Activated CD4-positive, alpha-beta memory T cell treated with anti-CD3 and anti-CD28 coated beads, Interleukin-2, amount 10 ng/mL, durations not matched to agents 7 days and 5 days (primary cell): Measurements from ENCODE around the gene CENPM. TPM values are rescaled to one million over a fixed set of nuclear protein-coding genes. Genes with fewer than 3 reads are reported as not detected.
"Not testable (repeated sequence)": the region's sequence is repeated elsewhere in the genome, so short reads cannot be mapped to it uniquely, and the experiment has no call there.

ENCODE experiments used
- CTCF ChIA-PET: fragments of 350-600 bp; sonication (Branson Sonifier 250); formaldehyde crosslinking; loops from one replicate; lab custom pipeline; 2021; ENCODE audit warnings: antibody characterized with exemption, inconsistent platforms; lab: Charles Lee
- POLR2A ChIA-PET: fragments of 350-600 bp; sonication (Branson Sonifier 250); formaldehyde crosslinking; loops from one replicate; lab custom pipeline; 2021; ENCODE audit warnings: antibody characterized with exemption; lab: Charles Lee
- DNase-seq: peaks from one replicate; pipeline ENCODE4 v3.0.0-alpha.2; 2020
- H3K27ac Mint-ChIP-seq: one replicate; pipeline ENCODE4 v1.8.0; 2021; ENCODE audit warnings: mild to moderate bottlenecking, mixed read lengths
- H3K27me3 Mint-ChIP-seq: one replicate; pipeline ENCODE4 v1.8.0; 2021; ENCODE audit warnings: mixed read lengths
- H3K36me3 Mint-ChIP-seq: one replicate; pipeline ENCODE4 v1.8.0; 2021; ENCODE audit warnings: low read depth, mixed read lengths
- H3K4me1 Mint-ChIP-seq: one replicate; pipeline ENCODE4 v1.8.0; 2021; ENCODE audit warnings: mixed read lengths
- H3K4me3 Mint-ChIP-seq: one replicate; pipeline ENCODE4 v1.8.0; 2021; ENCODE audit warnings: mild to moderate bottlenecking, mixed read lengths
- H3K9me3 Mint-ChIP-seq: one replicate; pipeline ENCODE4 v1.8.0; 2021; ENCODE audit warnings: mixed read lengths
- total RNA-seq, 2 experiments: library from RNA; stranded (reverse); gene quantifications; one replicate each; pipeline ENCODE4 v1.2.3, GENCODE V29; 2021

Gene CENPM
- total RNA-seq, 2 experiments from 2014 or later, result 71.8 to 81.2 TPM

DNA sequence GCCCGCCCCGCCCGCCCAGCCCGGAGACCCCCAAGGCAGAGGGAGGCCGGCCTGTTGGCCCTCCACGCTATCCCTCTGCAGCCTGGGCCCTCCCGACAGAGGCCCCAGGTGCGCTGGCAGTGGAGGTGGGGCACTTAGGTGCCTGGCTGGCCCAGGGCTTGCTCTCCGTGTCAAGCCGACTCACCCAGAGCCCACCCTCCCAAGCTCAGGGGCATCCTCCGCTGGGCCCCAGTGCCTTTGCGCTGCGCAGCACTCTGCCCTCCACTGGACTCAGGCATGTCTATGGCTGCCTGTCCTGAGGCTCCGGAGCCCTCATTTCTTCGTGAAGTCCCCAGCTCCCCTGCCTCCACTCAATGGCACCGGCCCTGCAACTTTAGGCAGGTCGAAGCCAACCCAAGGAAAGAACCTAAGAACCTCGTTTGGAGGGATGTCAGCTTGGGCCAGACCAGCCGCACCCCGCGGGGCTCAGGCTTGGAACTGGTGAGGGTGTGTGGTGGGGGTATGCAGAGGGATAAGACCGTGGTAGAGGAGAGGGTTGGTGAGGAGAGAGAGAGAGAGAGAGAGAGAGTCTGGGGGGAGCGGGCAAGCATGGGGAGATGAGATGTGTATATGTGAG lies 11.1 kb upstream of the CENPM start:
- ChIA-PET POLR2A (interaction anchor here (2.5 kb wide), 1 partner anchor 12 kb away, joined by 7 read pairs; the partner anchor contains the start of gene CENPM), CTCF (interaction anchor here (0.9 to 2.4 kb wide), 2 partner anchors 11 to 261 kb away, joined by 3 to 17 read pairs; partner anchors contain the start of gene CENPM)
- DNase-seq, result no peak
- Mint-ChIP-seq H3K36me3 (no peaks in the 10 kb centered on the region), H3K9me3 (no peaks in the 10 kb centered on the region), H3K27me3 (no peaks in the 10 kb centered on the region), H3K4me3 (no peak overlapping the region), H3K4me1 (peaks cover 4% of the 10 kb centered on the region), H3K27ac (no peak overlapping the region)

DNA sequence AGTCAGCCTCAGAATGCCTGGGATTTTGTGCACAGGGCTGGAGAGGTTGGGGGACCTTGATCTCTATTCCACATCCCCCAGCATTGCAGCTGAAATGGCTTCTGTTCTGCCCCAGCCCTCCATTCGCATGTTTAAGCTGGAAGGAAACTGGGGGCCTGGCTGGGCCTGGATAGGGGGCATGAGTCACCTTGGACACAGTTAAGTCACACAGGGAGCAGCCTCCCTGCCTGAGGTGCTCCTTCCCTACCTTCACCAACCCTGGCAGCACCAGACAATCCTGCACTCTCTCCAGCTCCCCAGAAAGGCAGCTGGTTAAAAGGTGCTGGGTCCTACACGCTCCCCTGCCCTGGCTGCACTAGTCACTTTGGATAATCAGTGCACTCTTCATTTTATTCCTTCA lies 5.8 kb upstream of the CENPM start:
- no peaks in the 10 kb centered on the region for H3K27me3 Mint-ChIP-seq
- DNase-seq, result no peak
- H3K27ac Mint-ChIP-seq, result no peak overlapping the region
- no peaks in the 10 kb centered on the region for H3K36me3 Mint-ChIP-seq
- no peak overlapping the region for H3K4me3 Mint-ChIP-seq
- CTCF ChIA-PET, result interaction anchor here (1.2 kb wide), 1 partner anchor 130 kb away, joined by 3 read pairs; no protein-coding TSS in a partner anchor
- peaks cover 19% of the 10 kb centered on the region for H3K4me1 Mint-ChIP-seq
- POLR2A ChIA-PET, result no interaction called here
- no peaks in the 10 kb centered on the region for H3K9me3 Mint-ChIP-seq

DNA sequence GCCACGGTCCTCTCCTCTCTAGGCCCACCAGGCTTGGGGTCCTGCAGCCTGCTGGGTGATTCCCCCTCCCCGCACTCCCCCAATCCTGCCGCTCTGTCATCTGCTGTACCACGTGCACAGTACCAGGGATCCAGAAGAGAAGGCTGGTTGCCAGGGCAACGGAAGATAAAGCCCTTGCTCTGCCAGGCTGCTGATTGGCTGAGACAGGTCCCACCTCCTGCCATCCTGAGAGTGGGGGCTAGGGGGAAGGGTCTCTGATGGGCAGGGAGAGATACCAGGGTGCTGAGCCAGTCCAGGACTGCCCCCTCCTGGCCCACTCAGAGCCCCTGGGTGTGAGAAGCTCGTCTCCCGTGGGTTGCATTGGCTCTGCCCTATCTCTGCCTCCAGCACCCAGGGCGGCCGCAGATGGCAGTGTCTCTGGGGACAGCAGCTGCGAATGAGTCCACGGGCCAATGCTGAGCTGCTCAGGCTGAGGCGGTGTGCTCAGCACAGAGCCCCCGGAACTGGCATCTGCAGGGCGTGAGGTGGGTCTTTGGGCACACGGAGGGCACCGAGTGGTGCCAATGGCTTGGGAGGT lies 5.0 kb upstream of the CENPM start, which contains the start of gene SMIM45:
Gene SMIM45, plus strand, starts transcription at position 253 of the 577 bp plus-strand sequence.
- H3K36me3 Mint-ChIP-seq, result no peaks in the 10 kb centered on the region
- H3K9me3 Mint-ChIP-seq, result no peaks in the 10 kb centered on the region
- no peak within 1 kb of the TSS for H3K27ac Mint-ChIP-seq
- no peak for DNase-seq
- POLR2A ChIA-PET, result no interaction called here
- no peak within 1 kb of the TSS for H3K4me3 Mint-ChIP-seq
- peaks cover 21% of the 10 kb centered on the region for H3K4me1 Mint-ChIP-seq
- H3K27me3 Mint-ChIP-seq, result no peaks in the 10 kb centered on the region
- CTCF ChIA-PET, result interaction anchor here (1.1 kb wide), 1 partner anchor 138 kb away, joined by 3 read pairs; no protein-coding TSS in a partner anchor

DNA sequence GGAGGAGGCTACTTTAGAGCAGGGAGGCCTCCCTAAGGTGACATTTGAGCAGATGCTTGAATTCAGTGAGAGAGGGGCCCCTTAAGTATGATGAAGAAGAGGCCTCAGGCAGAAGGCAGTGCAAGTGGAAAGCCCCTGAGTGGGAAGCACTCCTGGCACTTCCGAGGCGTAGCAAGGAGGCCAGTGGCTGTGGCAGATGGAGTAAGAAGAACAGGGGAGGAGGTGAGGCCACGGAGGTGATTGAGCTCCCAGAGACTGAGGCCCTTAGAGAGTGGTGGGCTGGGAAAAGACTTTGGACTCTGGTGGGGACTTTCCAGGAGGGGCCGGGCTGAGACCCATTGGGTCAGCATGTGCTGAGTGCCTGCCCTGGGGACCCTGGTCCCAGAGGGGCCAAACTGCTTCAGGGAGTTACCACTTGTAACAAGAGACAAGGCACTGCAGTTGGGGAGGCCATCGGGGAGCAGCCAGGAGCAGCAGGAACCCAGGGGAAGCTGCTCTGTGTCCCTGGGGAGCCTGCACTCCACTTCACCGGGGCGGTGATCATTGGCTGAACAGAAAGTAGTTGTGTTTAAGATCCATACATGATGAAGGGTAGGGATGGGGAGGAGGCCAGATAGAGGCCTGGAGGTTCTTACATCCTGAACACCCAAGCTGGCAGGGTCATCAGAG lies 2.5 kb upstream of the CENPM start:
- H3K27ac Mint-ChIP-seq, result no peak overlapping the region
- no peak for DNase-seq
- H3K4me3 Mint-ChIP-seq, result no peak overlapping the region
- H3K27me3 Mint-ChIP-seq, result no peaks in the 10 kb centered on the region
- ChIA-PET CTCF (interaction anchor here (0.6 to 1.6 kb wide), 2 partner anchors 9 to 93 kb away, joined by 4 to 5 read pairs; no protein-coding TSS in a partner anchor), POLR2A (no interaction called here)
- peaks cover 15% of the 10 kb centered on the region for H3K36me3 Mint-ChIP-seq
- H3K4me1 Mint-ChIP-seq, result peaks cover 34% of the 10 kb centered on the region
- H3K9me3 Mint-ChIP-seq, result no peaks in the 10 kb centered on the region

- H3K27ac Mint-ChIP-seq, H3K9me3 Mint-ChIP-seq, DNase-seq, H3K4me3 Mint-ChIP-seq, H3K27me3 Mint-ChIP-seq: not testable (repeated sequence)
- peaks cover 19% of the 10 kb centered on the region for H3K36me3 Mint-ChIP-seq
- peaks cover 37% of the 10 kb centered on the region for H3K4me1 Mint-ChIP-seq
- CTCF ChIA-PET, result interaction anchor here (0.8 to 1.6 kb wide), 3 partner anchors 8 to 252 kb away, joined by 3 to 5 read pairs (median 3); no protein-coding TSS in a partner anchor
- POLR2A ChIA-PET, result interaction anchor here (1.2 kb wide), 1 partner anchor 261 kb away, joined by 3 read pairs; the partner anchor contains the start of gene SNU13
Measured at GRCh38 chr22:41948928-41949296, 2.0 kb upstream of the CENPM start.

- DNase-seq, result no peak
- peaks cover 27% of the 10 kb centered on the region for H3K36me3 Mint-ChIP-seq
- no peak overlapping the region for H3K27ac Mint-ChIP-seq
- H3K4me3 Mint-ChIP-seq, result no peak overlapping the region
- peaks cover 45% of the 10 kb centered on the region for H3K4me1 Mint-ChIP-seq
- H3K27me3 Mint-ChIP-seq, result no peaks in the 10 kb centered on the region
- H3K9me3 Mint-ChIP-seq, result no peaks in the 10 kb centered on the region
- ChIA-PET CTCF (interaction anchor here (0.7 to 1.0 kb wide), 3 partner anchors 13 to 493 kb away, joined by 3 read pairs; no protein-coding TSS in a partner anchor), POLR2A (interaction anchor here (1.2 to 2.6 kb wide), 7 partner anchors 40 to 666 kb away, joined by 3 to 39 read pairs (median 11); partner anchors contain the start of genes NDUFA6, POLDIP3, SNU13 and SREBF2)
Measured at GRCh38 chr22:41948142-41948541, 1.2 kb upstream of the CENPM start.

GRCh38 chr22:41947424-41948080 lies 600 bp upstream of the CENPM start:
- peaks cover 51% of the 10 kb centered on the region for H3K4me1 Mint-ChIP-seq
- no peaks in the 10 kb centered on the region for H3K9me3 Mint-ChIP-seq
- peak overlapping the region; percentile 88 for H3K4me3 Mint-ChIP-seq
- ChIA-PET CTCF (interaction anchor here (0.6 to 2.1 kb wide), 16 partner anchors 10 to 496 kb away, joined by 3 to 17 read pairs (median 8); partner anchors contain the start of genes CCDC134, MEI1 and SREBF2), POLR2A (interaction anchor here (0.6 to 2.6 kb wide), 32 partner anchors 11 to 667 kb away, joined by 3 to 39 read pairs (median 6); partner anchors contain the start of genes CCDC134, DESI1, MEI1 and NDUFA6)
- H3K27me3 Mint-ChIP-seq, result no peaks in the 10 kb centered on the region
- DNase-seq, result no peak
- H3K27ac Mint-ChIP-seq, result no peak overlapping the region
- peaks cover 32% of the 10 kb centered on the region for H3K36me3 Mint-ChIP-seq

- H3K27ac Mint-ChIP-seq, result peak overlapping the region; percentile 89
- peaks cover 80% of the 10 kb centered on the region for H3K4me1 Mint-ChIP-seq
- ChIA-PET CTCF (interaction anchor here (0.8 to 2.8 kb wide), 8 partner anchors 20 to 277 kb away, joined by 3 to 16 read pairs (median 5); partner anchors contain the start of genes CCDC134 and SREBF2), POLR2A (interaction anchor here (0.6 to 2.0 kb wide), 8 partner anchors 18 to 280 kb away, joined by 3 to 7 read pairs (median 6); partner anchors contain the start of genes CCDC134, SNU13, SREBF2 and TNFRSF13C)
- peaks cover 62% of the 10 kb centered on the region for H3K36me3 Mint-ChIP-seq
- DNase-seq, result no peak
- H3K27me3 Mint-ChIP-seq, result no peaks in the 10 kb centered on the region
- no peaks in the 10 kb centered on the region for H3K9me3 Mint-ChIP-seq
- peak overlapping the region; percentile 63 for H3K4me3 Mint-ChIP-seq
Measured at GRCh38 chr22:41943661-41944209, 3.2 kb downstream of the CENPM start.

DNA sequence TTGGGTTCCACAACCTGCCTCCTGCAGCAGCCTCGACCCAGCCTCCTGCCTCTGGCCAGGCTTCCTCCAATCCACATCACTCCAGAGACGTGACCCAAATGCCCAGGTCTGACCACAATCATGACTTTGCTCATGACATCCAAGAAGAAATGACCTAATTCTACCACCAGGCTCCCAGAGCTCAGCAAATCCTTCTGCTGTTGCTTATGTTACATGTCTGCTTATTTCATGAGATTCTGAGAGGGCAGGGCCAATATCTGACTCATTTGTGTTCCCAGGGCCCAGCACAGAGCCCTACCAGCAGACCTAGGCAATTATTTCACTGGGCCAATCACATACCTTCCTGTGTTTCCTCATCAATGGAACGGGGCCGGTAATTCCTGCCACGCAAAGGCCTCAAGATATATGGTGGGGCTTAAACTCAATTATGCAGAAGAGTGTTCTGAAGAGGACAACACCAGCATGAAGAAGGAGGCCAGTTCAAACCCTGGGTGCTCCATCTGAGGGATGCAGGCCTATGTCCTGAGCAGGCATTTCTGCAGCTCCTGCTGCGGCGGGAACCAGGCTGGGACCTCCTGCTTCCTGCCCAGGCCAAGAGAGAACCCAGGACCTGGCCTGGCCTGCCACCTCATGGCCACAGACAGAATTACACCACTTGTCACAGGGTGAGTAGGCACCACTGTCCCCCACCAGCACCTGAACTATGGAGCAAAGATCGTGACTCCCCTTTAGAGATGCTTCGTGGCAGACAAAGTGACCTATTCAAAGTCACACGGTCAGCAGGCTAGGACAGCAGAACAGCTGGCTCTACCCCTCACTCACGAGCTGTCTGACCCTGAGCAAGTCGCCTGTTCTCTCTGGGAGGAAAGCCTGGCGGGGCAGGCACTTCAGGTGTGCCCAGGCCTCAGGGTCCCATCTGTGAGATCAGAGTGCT lies 5.9 kb downstream of the CENPM start:
- ChIA-PET POLR2A (interaction anchor here (0.6 to 3.8 kb wide), 34 partner anchors 14 to 673 kb away, joined by 3 to 36 read pairs (median 5); partner anchors contain the start of genes CCDC134, DESI1, MEI1 and NAGA), CTCF (interaction anchor here (0.6 to 2.6 kb wide), 27 partner anchors 9 to 539 kb away, joined by 3 to 64 read pairs (median 4); partner anchors contain the start of genes CCDC134, MEI1, NDUFA6 and SREBF2)
- H3K36me3 Mint-ChIP-seq, result peaks cover 77% of the 10 kb centered on the region
- no peaks in the 10 kb centered on the region for H3K27me3 Mint-ChIP-seq
- no peaks in the 10 kb centered on the region for H3K9me3 Mint-ChIP-seq
- peak; percentile 91 for DNase-seq
- H3K4me1 Mint-ChIP-seq, result peaks cover 67% of the 10 kb centered on the region
- H3K27ac Mint-ChIP-seq, result peak overlapping the region; percentile 99
- H3K4me3 Mint-ChIP-seq, result peak overlapping the region; percentile 76

- peaks cover 72% of the 10 kb centered on the region for H3K36me3 Mint-ChIP-seq
- peak overlapping the region; percentile 99 for H3K27ac Mint-ChIP-seq
- CTCF ChIA-PET, result interaction anchor here (0.9 to 2.6 kb wide), 22 partner anchors 9 to 539 kb away, joined by 3 to 64 read pairs (median 5); partner anchors contain the start of genes CCDC134, MEI1, NDUFA6 and TNFRSF13C
- peak; percentile 98 for DNase-seq
- H3K27me3 Mint-ChIP-seq, result no peaks in the 10 kb centered on the region
- H3K9me3 Mint-ChIP-seq, result no peaks in the 10 kb centered on the region
- H3K4me1 Mint-ChIP-seq, result peaks cover 62% of the 10 kb centered on the region
- POLR2A ChIA-PET, result interaction anchor here (0.7 to 3.8 kb wide), 34 partner anchors 13 to 674 kb away, joined by 3 to 36 read pairs (median 5); partner anchors contain the start of genes CCDC134, DESI1, MEI1 and NAGA
- H3K4me3 Mint-ChIP-seq, result peak overlapping the region; percentile 76
Measured at GRCh38 chr22:41939981-41940831, 6.7 kb downstream of the CENPM start.
